Heart right ventricle (tissue), 16 donors: Measurements from ENCODE around the gene LRRC15. TPM values are rescaled to one million over a fixed set of nuclear protein-coding genes. Genes with fewer than 3 reads are reported as not detected.

Source experiments
- ATAC-seq, 8 donors: fragments of 200-7000 bp; cut with Tn5 transposase; one replicate each; pipeline ENCODE4 v1.9.1; 2020; ENCODE audit warnings: mild to moderate bottlenecking in 8 of 8, moderate library complexity in 8 of 8, moderate number of reproducible peaks in 1 of 8
- DNase-seq, 2 donors: peaks; one replicate each; pipeline ENCODE4 v3.0.0-alpha.2; 2020
- H3K27ac ChIP-seq, 10 donors: fragments of 200-600 bp; sonication (generic) in 2 of 10; one replicate each; pipeline versions ENCODE4 v1.5.0 to v1.8.0; 2020 to 2022; ENCODE audit warnings: mild to moderate bottlenecking in 3 of 10
- H3K27me3 ChIP-seq, 7 donors: fragments of 200-600 bp; one replicate each; pipeline ENCODE4 v1.8.0; 2021 to 2022; ENCODE audit warnings: mild to moderate bottlenecking in 2 of 7
- H3K36me3 ChIP-seq, 9 donors: fragments of 200-600 bp; sonication (generic) in 1 of 9; one replicate each; pipeline versions ENCODE4 v1.5.0 to v1.8.0; 2020 to 2022; ENCODE audit warnings: mild to moderate bottlenecking in 2 of 9
- H3K4me1 ChIP-seq, 9 donors: fragments of 200-600 bp; sonication (generic) in 1 of 9; one replicate each; pipeline versions ENCODE4 v1.5.0 to v1.8.0; 2020 to 2022; ENCODE audit warnings: mild to moderate bottlenecking in 4 of 9
- H3K4me3 ChIP-seq, 10 donors: fragments of 200-600 bp; sonication (generic) in 2 of 10; one replicate each; pipeline versions ENCODE4 v1.5.0 to v1.8.0; 2020 to 2022; ENCODE audit warnings: mild to moderate bottlenecking in 7 of 10, moderate library complexity in 2 of 10
- H3K9me3 ChIP-seq, 11 donors: fragments of 200-600 bp in 10 of 11; sonication (generic) in 2 of 11; one replicate each; pipeline versions ENCODE4 v1.5.0 to v1.8.0; 2013 to 2022; ENCODE audit warnings: mild to moderate bottlenecking in 2 of 11, control low read depth in 1 of 11, moderate library complexity in 1 of 11
- CTCF ChIP-seq, 9 donors: fragments of 200-600 bp; sonication (generic) in 2 of 9; IDR thresholded peaks; one replicate each; pipeline versions ENCODE4 v1.5.0 to v1.8.0; 2021 to 2022; ENCODE audit warnings: antibody characterized with exemption in 9 of 9, mild to moderate bottlenecking in 5 of 9, moderate library complexity in 1 of 9
- WGBS, 2 donors: extraction: QIAGEN DNeasy Blood & Tissue Kit; methylation state at CpG; one replicate each; pipeline ENCODE4 v1.1.7; 2013; ENCODE audit warnings: inconsistent platforms in 1 of 2; 5-methylcytosine and 5-hydroxymethylcytosine counted together
- intact Hi-C, 10 donors: fragments of 100-400 bp; cut with DNase I; formaldehyde crosslinking; loops; one replicate each; pipeline versions ENCODE4 v1.11.1 to v1.14.2; 2022
- polyA plus RNA-seq, 2 donors: library from polyadenylated mRNA; stranded (reverse); fragments of 200-250 nt; gene quantifications; one replicate each; pipeline ENCODE4 v1.2.3, GENCODE V29; 2013
- total RNA-seq, 10 donors: library from RNA; stranded (reverse); fragmentation: NEBNext Ultra II Directional in 3 of 10; extraction: Animal tissue kit (Norgen Biotek cat#: 25700) in 3 of 10; gene quantifications; one replicate each; pipeline versions ENCODE4 v1.2.1 to v1.2.4, GENCODE V29; 2021 to 2023
- donor health status: Arrhythmogenic right ventricular cardiomyopathy.
- donor health status: ischemic (EF 13 %, LVEDD 7.1; RV severe dilation, severe dysfunction).
- donor health status: healthy with polysubstance abuse.
- donor health status: DM: no; HTN: yes; CAD: no.
- donor health status: DM: no; HTN: no; CAD: no.
- donor health status: ischemic (EF 25% LVEDD 6.9; RV normal size, moderate dysfunction).
- donor health status: ischemic (EF 25% LVEDD 5.7; RV mildly dilated, moderate dysfunction).
- donor health status: healthy.
- donor health status: DM: yes; HTN: yes; CAD: no.
- donor health status: Ischemic cardiomyopathy.
- donor health status: ischemic (EF 35%, LVEDD 5.7; RV mildly dilated, moderate dysfunction).
- donor health status: nonischemic (EF 11% LVEDD 7.7; RV severe dilation, severe dysfunction).
- donor health status: DM: yes; HTN: yes; CAD: no.
- donor health status: PGD.
- donor health status: ischemic (EF 29% LVEDD 5.4; RV normal size, mild dysfunction).
- donor health status: nonischemic (EF 23%, LVEDD 6.1; RV moderate dilation, normal function).

The LRRC15 gene
- total and polyA plus RNA-seq, 12 donors, result 0.05 to 0.81 (median 0.21) TPM; not detected in 1

- intact Hi-C loops, result loop anchor here in 1 of 10 donors (10.0 kb wide), 1 partner anchor 682 kb away; no protein-coding TSS in a partner anchor
Observed at GRCh38 chr3:194346621-194347020, 22.9 kb downstream of the LRRC15 start.

DNA sequence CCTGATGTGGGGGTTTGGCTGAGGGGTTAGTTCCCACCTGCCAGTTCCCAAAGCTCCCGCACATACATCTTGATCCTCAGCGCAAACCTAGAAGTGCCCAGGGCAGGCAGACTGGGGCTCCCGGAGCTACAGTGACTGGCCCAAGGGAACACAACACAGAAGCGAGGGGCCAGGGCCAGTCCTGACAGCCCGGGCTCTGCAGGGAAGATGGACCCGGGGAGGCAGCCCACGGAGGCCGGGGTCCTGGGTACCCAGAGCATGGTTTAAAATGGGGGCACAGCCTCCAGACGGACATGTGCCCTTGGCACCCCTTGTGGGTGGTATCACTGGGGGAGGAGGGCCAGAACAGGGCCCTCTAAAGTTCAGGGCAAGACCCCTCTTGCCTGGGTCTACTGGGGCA, 23.5 kb downstream of the LRRC15 start:
- H3K4me3 ChIP-seq, result no peak overlapping the region
- H3K27me3 ChIP-seq, result peaks cover 0 to 25% (median 6%) of the 10 kb centered on the region in 7 donors
- no peak overlapping the region for H3K27ac ChIP-seq
- intact Hi-C loops, result loop anchor here in 1 of 10 donors (10.0 kb wide), 1 partner anchor 681 kb away; no protein-coding TSS in a partner anchor
- ATAC-seq, result no peak
- WGBS, 2 donors, result 84 to 91% methylated on average over 9 of the region's 9 CpGs
- no peaks in the 10 kb centered on the region for H3K9me3 ChIP-seq
- no peak for DNase-seq
- no peaks in the 10 kb centered on the region for H3K36me3 ChIP-seq
- H3K4me1 ChIP-seq, result peaks cover 0 to 5% (median 0%) of the 10 kb centered on the region in 9 donors
- no peak for TF ChIP-seq CTCF (IDR thresholded peaks at IDR 0.05)

More at GRCh38 chr3:194346621-194347020, 22.9 kb downstream of the LRRC15 start:
- Histone ChIP-seq H3K4me1 (peaks cover 0 to 5% (median 0%) of the 10 kb centered on the region in 9 donors), H3K4me3 (no peak overlapping the region), H3K36me3 (no peaks in the 10 kb centered on the region), H3K9me3 (no peaks in the 10 kb centered on the region), H3K27ac (no peak overlapping the region), H3K27me3 (peaks cover 0 to 22% (median 6%) of the 10 kb centered on the region in 7 donors)
- DNase-seq (no peak), ATAC-seq (no peak)
- 76 to 86% methylated on average over 5 of the region's 5 CpGs for WGBS, 2 donors
- no peak for TF ChIP-seq CTCF (IDR thresholded peaks at IDR 0.05)

DNA sequence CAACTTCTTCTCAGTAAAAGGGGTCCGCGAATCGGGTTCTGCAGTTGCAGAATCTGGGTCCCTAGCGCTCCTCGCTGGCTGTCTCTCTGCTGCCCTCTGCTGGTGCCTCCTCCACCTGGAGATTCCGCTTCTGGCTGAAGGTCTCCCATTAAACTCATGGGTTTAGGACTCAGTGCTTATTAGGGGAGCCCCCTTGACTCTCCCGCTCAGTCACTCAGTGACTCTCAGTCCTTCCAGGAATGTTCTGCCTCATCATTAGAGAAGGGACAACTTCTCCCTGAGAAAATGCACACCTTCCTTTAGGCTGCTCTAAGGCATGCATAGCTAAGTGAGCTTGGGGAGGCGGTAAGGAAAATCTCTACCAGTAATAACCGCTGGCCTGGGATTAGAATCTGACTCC, 25.5 kb downstream of the LRRC15 start:
- WGBS, 2 donors, result 32 to 38% methylated on average over 9 of the region's 9 CpGs
- DNase-seq (peak; percentile 75 to 78), ATAC-seq (peak in 6 of 8 donors; percentile 42 to 79 (median 64))
- Histone ChIP-seq H3K36me3 (no peaks in the 10 kb centered on the region), H3K27ac (no peak overlapping the region), H3K4me1 (peaks cover 0 to 5% (median 0%) of the 10 kb centered on the region in 9 donors), H3K9me3 (no peaks in the 10 kb centered on the region), H3K4me3 (no peak overlapping the region), H3K27me3 (peaks cover 0 to 25% (median 6%) of the 10 kb centered on the region in 7 donors)
- peak; percentile 85 to 99 (median 97) for TF ChIP-seq CTCF (IDR thresholded peaks at IDR 0.05)
- intact Hi-C loops, result loop anchor here in 1 of 10 donors (10.0 kb wide), 1 partner anchor 679 kb away; no protein-coding TSS in a partner anchor

DNA sequence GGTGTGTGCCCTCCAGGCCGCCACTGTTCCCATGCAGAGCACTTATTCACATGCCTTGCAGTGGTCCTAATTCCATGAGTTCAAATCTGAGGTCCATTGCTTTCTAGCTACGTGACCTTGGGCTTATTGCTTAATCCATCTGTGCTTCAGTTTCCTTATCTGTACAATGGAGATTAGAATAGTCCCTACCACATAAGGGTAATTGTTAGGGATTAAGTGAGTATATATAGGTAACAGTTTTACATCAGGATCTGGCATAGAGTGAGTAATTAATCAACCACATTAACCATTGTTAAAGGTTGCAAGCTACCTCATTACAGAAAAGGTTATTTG, 26.0 kb downstream of the LRRC15 start:
- WGBS, 2 donors, result 92 to 94% methylated on average over 2 of the region's 2 CpGs
- ATAC-seq (no peak), DNase-seq (no peak)
- Histone ChIP-seq H3K9me3 (no peaks in the 10 kb centered on the region), H3K4me1 (peaks cover 0 to 5% (median 0%) of the 10 kb centered on the region in 9 donors), H3K27me3 (peaks cover 0 to 25% (median 6%) of the 10 kb centered on the region in 7 donors), H3K4me3 (no peak overlapping the region), H3K36me3 (no peaks in the 10 kb centered on the region), H3K27ac (no peak overlapping the region)
- intact Hi-C loops, result loop anchor here in 1 of 10 donors (10.0 kb wide), 1 partner anchor 679 kb away; no protein-coding TSS in a partner anchor
- TF ChIP-seq CTCF (IDR thresholded peaks at IDR 0.05), result no peak
